NOMO-1 (cell line): Measurements from ENCODE around the gene DEFB121.
"Not testable (repeated sequence)": the region's sequence is repeated elsewhere in the genome, so short reads cannot be mapped to it uniquely, and the experiment has no call there.

Source experiments
- DNase-seq, 2 experiments: peaks; one replicate each; lab custom pipeline; 2025; ENCODE audit not compliant: unreplicated experiment in 2 of 2; lab: John Stamatoyannopoulos, UW

The DEFB121 gene

DNA sequence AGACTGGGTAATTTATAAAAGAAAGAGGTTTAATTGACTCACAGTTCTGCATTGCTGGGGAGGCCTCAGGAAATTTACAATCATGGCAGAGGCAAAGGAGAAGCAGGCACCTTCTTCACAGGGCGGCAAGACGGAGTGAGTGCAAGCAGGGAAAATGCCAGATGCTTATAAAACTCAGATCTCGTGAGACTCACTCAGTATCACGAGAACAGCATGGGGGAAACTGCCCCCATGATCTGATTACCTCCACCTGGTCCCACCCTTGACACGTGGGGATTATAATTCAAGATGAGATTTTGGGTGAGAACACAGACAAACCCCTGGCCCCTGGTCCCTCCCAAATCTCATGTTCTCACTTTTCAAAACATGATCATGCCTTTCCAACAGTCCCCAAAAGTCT, 41.7 kb downstream of the DEFB121 start:
- not testable (repeated sequence) for DNase-seq

DNA sequence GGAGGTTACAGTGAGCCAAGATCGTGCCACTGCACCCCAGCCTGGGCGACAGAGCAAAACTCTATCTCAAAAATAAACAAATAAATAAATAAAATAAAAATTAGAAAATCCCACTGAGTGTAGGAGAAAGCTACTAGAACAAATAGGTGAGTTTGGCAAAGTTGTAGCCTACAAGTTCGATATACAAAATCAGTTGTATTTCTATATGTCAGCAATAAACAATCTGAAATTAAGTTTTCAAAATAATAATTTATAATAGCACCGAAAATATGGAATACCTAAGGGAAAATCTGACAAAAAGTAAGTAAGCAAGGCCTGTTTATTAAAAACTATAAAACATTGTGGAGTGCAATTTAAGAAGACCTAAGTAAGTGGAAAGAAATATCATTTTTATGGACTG, 42.7 kb downstream of the DEFB121 start:
- no peak for DNase-seq

DNA sequence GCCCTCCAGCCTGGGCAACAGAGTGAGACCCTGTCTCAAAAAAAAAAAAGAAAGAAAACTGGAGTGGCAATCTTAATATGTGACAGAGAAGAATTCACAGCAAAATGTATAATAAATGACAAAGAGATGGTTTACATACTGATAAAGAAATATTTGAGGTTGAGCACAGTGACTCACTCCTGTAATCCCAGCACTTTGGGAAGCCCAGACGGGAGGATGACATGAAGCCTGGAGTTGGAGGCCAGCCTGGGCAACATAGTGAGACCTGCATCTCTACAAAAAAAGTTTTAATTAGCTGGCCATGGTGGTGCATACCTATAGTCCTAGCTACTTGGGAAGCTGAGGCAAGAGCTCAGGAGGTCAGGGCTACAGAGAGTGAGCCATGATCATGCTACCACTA, 50.0 kb downstream of the DEFB121 start:
- DNase-seq, result no peak
